GM19193 (cell line): Measurements from ENCODE around the gene RGL4.

Experiments used
- POLR2A ChIP-seq: IDR thresholded peaks from 4 replicates; pipeline ENCODE4 v1.6.1; 2011; ENCODE audit not compliant: insufficient read depth, insufficient read length; ENCODE audit errors: extremely low read depth

The RGL4 gene

DNA sequence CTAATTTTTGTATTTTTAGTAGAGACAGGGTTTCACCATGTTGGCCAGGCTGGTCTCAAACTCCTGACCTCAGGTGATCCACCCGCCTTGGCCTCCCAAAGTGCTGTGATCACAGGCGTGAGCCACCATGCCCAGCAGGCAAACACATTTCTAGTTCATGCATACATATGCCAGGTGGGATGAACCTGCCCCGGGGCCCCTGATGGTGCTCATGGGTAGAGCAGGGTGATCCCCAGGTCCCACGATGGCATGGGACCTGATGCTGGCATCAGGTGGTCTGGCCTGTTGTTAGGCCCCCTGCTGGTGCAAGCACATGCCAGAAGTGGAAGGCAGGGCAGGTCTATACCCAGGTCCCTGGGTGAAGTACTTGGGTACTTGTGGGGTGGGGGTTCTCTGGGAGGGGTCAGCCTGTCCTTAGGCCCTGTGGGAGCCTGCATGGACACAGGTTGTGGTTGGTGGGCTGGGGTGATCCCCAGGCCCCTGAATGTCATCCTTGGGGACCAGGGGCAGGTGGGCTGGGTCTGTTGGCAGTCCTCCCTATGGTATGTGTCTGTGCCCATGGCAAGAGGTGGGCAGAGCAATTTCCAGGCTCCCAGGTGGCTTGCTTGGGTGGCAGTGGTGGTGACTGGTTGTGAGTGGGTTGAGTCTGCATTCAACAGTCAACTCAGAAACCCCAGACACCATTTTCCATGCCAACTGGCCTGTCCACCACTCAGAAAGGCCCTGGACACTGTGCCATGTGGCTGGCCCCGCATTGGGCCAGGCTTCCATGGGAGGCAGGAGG, 9.6 kb upstream of the RGL4 start:
- no peak for TF ChIP-seq POLR2A

DNA sequence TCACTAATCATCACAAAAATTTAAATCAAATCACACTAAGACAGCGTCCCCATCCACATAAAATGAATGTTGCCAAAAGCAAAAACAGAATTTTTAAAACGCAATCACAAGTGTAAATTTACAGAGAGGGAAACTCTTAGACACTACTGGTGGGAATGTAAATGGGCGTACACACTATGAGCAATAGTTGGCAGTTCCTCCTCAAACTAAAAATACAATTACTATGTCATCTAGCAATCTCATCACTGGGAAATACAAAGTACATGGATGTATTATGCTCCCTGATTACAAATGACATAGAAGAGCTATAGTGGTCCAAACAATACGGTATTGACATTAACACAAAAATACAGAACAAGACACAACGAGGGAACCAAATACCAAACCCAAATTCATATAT, 8.7 kb upstream of the RGL4 start:
- TF ChIP-seq POLR2A = no peak

DNA sequence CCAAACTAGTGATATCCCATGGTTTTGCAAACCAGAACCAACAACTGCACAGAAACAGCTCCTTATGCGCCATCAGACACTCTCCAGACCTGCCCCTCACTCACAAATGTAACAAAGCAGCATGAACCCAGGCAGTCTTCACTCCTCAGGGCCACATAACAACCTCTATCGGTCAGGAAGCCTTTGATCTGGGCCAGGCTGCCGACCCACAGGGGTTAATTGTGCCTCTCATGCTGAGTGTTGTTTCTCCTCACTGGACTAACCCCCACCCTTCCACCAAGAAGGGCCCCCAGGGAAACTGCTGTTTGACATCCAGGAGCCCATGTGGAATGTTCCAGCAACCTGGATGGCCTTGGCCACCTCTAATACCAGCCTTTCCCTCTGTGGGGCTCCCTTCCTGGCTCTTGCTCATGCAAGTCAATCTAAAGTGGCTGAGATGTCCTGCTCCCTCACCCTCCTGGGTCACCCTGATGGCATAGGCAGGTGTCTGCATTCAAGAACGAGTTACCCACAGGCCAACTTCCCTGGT, 7.9 kb upstream of the RGL4 start:
- no peak for TF ChIP-seq POLR2A

DNA sequence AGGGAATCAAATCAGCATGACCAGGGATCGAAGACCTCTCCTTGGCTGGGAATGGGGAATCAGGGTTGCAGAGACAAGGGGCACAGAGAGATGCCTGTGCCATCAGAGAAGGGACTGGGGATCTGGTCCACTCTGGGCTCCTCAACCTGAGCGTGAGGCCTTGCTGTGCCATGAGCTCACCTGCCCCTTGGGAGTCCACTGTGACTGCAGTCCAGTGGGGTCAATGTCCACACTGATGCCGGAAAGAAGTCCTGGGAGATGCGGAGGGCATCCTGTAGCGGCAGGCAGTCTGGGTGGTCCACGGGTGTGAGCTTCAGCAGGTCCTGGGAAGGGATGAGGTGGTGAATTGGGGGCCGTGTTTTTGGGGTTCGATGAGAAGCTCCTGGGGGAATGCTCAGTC, 7.3 kb upstream of the RGL4 start:
- TF ChIP-seq POLR2A = no peak

DNA sequence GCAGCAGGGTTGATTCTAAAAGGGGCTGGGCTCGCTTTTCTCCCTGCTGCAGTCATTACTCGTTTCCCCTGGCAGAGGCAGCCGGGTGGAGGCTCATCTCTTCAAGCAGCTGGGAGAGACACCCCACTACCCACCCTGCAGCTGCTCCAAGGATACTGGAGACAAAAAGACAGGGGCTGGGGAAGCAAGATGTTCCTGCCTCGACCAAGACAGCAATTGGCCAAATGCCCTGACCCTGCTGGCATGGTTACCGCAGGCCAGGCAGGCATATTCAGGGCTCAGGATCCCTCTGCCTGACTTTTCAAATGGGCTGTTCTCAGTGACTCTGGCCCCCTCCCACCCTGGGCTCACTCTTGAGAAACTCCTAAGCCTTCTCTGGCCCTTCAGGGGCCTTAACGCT, 6.8 kb upstream of the RGL4 start:
- no peak for TF ChIP-seq POLR2A

DNA sequence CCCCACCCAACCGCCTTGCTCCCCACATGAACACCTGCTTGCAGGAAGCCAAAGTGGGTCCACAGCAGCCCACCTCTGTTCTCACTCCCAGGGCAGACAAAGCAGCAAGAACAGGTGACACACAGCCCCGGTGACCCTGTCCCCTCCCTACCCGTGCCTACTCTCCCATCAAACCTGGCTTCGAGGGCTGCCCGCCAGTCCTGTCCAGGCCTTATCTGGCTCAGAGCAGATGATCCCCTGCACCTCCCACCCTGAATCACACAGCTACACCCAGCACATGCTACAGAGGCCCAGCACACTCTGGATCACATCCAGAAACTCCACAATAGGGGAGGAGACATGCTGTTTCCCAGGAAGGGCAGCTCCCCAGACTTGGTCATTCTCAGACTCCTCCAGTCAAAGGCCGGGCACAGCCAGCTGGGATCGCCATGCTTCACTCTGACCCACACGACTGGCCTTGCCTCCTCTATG, 6.2 kb upstream of the RGL4 start:
- no peak for TF ChIP-seq POLR2A

DNA sequence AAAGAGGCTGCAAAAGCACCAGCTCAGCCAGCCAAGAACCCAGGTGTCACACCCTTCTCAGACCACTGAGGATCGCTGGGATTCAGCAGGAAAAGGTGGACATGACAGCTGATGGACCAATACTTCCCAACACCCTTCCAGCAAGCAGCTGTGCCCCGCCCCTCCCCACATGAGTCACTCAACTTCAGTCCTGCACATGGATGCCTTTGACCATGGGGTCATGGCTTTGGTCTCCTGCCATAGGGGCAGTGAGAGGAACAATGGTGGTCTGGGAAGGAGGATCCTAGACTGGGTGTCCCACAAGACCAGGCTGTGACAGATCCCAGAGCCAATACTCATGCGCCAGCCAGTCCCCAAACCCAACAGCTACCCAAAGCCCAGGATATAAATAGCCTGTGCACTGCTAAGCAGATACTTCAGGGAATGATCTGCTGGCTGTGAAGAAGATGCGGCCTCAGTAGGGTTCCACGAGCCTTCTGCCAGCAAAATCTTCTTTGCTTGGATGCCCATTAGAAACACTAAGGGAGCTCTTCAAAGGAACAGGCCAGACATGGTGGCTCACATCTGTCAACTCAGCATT, 5.5 kb upstream of the RGL4 start:
- TF ChIP-seq POLR2A = no peak

DNA sequence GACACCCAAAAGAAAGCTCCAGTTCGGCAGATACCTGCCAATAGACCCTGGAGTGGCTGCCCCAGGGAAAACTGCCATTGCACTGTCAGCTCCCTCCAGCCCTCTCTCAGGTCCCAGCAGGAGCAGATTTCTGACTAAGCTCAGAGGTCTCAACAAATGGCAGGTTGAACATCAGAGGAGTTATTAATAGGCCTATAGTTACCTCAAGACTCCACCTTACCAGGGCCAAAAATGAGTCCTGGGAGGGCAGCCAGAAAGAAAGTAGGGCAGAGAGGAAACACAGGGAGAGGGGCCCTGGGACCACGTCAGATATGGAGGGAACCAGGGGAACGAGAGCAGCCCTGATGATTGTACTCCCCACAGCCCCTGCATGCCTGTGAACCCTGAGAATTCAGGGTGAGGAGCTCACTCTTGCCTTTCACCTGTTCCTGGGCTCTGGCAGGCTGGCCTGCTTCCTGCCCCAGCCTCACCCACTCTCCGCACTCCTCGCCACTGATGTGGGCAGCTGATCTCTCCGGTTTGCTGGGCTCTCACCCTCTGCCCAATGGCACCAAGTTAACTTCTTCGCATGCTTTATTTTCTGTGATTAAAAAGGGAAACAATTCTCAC, 4.3 kb upstream of the RGL4 start:
- TF ChIP-seq POLR2A = no peak

DNA sequence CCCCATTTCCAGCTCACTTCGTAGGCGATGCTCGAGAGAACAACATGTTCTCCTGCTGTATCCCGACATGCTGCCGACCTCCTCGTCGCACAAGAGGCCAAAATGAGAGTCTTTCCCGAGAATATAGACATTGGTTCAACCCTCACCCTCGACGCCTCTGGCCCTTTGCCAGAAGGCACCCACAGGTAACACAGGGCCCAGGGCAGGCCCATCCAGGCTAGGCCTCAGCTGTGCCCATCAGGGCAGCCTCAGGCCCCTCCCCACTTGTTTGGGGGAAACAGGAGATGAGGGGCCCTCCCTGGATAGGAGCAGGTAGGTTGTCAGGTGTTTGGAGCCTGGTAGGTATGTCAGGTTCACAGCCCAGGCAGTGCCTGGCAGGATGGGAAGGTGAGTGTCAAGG, 2.7 kb upstream of the RGL4 start:
- no peak for TF ChIP-seq POLR2A

DNA sequence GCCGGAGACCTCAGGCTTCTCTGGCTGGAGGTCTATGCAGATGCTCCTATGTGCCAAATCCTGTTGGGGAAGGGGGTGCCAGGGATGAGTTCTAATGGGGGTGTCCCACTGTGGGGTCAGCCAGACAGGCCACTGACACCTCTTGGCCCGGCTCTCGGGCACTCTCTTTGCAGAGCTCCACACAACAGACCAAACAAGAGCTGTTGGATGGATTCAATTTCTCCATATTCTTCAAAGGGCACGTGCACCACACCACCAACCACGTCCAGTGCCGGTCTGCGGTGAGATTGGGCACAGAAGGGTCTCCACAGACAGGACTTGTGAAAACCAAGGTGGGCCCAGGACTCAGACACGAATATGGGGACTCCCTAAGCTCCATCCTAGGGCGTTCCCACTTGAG, 2.2 kb upstream of the RGL4 start:
- no peak for TF ChIP-seq POLR2A

DNA sequence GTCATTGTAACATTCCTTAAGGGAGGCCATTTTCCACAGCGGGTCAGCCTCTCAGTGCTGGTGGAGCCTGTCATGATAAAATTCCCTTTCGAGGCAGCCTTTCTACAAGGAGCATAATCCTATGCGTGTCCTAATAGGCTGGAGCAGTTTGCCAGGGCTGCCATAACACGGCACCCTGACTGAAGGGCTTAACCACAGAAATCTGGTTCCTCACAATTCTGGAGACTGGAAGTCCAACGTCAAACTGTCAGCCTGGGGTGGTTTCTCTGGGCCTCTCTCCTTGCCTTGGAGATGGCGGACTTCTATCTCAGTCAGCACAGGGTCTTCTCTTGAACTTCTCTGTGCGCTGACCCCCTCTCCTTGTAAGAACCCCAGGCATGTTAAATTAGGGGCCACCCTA, 1.4 kb upstream of the RGL4 start:
- no peak for TF ChIP-seq POLR2A

DNA sequence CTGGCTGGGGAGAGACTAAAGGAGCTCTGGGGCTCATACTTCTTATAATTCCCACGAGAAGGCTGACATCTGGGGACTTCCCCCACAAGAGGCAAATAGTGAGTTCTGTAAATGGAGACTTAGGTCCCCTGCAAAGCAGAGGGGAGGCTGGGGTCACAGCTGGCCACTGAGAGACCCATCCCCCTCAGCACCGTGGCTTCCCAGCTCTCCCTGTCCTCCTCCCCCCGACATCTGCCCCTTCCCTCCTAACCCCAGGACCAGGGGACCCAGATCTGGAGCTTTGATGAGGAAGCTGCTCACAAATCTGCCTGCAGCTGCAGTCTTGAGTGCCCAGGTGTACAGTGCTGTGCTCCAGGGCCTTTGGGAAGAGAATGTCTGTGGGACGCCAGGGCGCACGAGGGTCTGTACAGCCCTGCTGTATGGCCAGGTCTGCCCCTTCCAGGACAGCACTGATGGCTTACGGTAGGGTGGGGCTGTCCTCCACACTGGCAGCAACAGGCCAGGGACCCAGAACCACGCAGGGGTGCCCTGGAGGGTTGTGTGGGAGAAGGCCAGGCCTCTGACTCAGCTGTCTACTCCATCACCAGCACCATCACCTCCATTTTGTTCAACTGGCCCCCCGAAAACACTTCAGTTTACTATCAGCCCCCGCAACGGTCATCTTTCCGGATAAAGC, 1.1 kb downstream of the RGL4 start:
- TF ChIP-seq POLR2A = no peak

DNA sequence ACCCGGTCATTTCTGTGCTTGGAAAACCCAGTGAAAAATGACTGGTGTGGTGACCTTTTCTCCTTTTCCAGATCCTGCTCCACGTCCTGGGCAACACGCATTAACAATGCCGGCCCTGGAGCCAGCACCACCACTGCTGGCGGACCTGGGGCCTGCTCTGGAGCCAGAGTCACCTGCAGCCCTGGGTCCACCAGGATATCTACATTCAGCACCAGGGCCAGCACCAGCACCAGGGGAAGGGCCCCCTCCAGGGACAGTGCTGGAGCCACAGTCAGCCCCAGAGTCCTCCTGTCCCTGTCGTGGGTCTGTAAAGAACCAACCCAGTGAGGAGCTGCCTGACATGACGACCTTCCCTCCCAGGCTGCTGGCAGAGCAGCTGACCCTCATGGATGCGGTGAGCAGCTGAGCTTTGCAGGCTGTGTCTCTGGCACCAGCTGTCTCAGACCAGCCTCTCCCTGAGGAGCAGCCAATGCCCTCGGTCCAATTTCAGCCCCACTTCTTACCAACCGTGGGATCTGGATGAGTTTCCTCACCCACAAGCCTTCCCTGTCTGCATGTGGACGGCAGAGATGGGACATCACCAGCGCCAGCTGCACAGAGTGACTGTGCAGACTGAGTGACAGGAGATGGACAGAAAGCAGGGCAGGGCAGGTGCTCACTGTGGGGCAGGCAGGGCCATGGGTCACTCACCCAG, 1.9 kb downstream of the RGL4 start:
- no peak for TF ChIP-seq POLR2A

DNA sequence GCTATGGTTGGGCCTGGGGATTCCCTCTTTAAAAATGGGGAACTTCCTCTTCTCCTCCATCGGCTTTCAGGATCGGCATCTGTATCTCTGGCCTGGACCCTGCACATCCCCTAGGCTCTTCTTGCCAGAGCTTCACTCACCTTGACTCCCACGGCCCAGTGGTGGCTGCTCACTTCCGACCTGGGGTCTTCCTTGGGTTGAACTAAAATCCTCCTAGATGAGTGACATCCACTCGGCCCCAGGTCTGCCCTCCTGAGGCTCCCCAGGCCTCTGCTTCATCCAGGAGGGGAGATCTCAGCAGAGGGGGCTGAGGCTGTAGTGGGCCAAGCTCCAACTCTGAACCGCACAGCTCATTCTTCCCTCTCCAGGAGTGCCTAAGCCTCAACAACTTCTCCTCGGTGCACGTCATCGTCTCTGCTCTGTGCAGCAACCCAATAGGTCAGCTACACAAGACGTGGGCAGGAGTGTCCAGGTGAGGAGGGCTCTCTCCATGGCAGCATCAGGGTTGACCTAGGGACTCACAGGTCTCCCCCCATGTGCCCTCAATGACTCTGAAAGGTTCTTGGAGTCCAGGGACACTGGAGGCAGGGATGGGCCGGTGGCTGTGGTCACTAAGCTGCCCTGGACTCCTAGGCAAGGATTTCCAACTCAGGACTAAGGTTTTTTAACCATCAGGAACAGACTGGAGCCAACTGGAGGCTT, 3.3 kb downstream of the RGL4 start:
- TF ChIP-seq POLR2A = no peak
